Measurements from ENCODE around the gene INSIG2. TPM values are rescaled to one million over a fixed set of nuclear protein-coding genes. Genes with fewer than 3 reads are reported as not detected.

The INSIG2 gene
- 7.4 and 11.0 TPM in 2 replicates for total RNA-seq (2014; rRNA removed; shearing (Covaris generic))

DNA sequence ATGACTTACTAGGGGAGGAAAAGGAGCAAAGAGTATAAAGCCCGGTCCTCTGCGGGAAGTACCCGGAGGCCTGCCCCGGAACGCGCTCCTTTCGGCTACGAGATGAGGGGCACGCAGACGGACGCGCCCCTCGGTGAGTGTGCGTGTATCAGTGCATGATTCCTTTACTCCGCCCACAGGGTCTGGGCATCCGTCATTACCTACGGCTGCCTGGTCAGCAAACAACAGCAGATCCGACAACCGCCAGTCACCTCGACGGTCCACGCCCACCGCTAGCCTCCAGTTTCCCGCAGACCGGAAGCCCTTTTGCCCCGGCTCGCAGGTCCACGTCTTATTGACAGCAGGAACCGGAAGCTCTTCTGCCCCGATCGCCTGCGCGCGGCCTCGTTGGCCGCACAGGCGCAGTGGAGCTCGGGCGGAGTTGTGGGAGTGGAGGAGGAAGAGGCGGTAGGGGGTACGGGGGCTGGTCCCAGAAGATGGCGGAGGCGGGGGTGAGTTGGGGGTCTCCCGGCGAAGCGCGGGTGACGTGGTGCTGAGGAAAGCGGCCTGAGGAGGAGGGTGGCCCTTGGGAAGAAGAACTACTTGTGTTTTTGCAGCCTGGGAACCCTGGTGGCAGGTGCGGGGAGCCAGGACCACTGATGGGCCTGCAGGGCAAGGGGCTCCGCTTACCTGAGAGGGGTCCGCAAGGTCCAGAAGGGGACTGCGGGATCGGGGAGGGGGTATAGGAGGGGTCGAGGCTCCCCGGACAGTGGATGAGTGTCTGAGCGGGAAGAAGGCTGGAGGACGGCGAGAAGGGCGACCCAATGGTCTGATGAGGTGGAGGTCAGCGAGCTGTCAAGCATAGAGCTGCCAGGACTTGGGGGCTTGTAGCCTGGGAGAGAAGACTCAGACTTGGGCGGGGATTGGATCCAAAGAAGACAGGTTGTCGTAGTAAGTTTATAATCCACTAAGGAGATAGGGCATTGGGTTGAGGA is at the start of gene INSIG2:
INSIG2 (plus strand) TSS at position 421 of the 974 bp plus-strand sequence. CDS start 8,086 bp downstream, outside the sequence.
- Histone ChIP-seq H3K27ac (no peak within 1 kb of the TSS), H3K4me1 (peaks cover 12% of the 10 kb centered on the region), H3K9me3 (replicated peaks) (no peaks in the 10 kb centered on the region), H3K36me3 (no peaks in the 10 kb centered on the region), H3K4me3 (peak within 1 kb of the TSS; percentile 67), H3K27me3 (no peaks in the 10 kb centered on the region; the same call in 1 of the 2 replicates)
- peak; percentile 97 for DNase-seq

DNA sequence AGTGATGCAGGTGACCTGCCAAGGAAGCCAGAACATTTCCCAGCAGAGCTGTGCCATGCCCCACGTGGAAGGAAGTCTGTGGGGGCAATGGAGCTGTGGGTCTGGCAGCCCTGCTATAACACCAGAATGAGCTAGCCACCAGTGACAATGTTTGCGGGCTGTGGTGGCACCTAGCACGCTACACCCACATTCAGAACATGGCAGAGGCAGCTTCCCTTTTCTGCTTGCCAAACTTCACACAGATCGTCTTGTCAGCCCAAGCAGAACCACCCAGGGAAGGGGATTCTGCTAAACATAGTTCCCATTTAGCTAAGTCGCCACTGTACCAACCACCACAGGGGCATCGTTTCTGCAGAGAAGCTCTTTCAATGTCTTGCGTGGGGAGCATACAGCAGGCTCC is 47.4 kb upstream of the INSIG2 start:
- Histone ChIP-seq H3K27ac (no peak overlapping the region), H3K27me3 (no peaks in the 10 kb centered on the region), H3K4me1 (no peaks in the 10 kb centered on the region), H3K4me3 (no peak overlapping the region), H3K36me3 (no peaks in the 10 kb centered on the region), H3K9me3 (replicated peaks) (no peaks in the 10 kb centered on the region)
- DNase-seq, result no peak

DNA sequence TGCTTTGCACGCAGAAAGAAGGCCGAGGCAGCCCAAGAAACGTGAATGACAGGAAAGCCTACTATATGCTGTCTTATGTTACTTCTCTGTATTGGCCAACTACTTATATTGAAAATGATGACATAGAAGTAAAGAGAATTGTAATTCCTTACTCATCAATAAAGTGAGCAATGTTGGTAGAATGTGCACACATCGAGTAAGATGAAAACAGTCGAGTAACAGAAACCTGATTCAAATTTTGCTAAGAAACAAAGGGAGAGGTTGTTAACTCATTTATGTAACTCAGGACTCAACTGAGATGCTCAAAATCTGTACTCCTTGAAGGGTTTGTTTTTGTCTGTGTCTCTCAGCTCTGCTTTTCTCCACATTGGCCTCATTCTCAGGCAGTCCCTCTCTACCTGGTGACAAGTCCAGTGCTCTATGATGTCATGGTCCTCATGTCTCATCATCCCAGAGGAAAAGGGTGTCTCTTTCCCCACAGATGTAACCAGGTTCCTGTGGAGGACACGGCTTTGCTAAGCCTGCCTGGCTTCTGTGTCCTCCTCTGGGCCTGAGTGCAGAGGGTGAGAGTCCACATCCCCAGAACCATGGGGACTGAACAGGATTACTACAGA is 44.1 kb upstream of the INSIG2 start:
- Histone ChIP-seq H3K27ac (no peak overlapping the region), H3K27me3 (0 out of 2 replicates have a peak, but pooled peaks cover 6% of the 10 kb centered on the region), H3K36me3 (no peaks in the 10 kb centered on the region), H3K4me3 (no peak overlapping the region), H3K9me3 (replicated peaks) (no peaks in the 10 kb centered on the region), H3K4me1 (no peaks in the 10 kb centered on the region)
- no peak for DNase-seq

GRCh38 chr2:118044854-118045253 is 43.4 kb upstream of the INSIG2 start:
- H3K27me3 ChIP-seq, result peaks cover 6% of the 10 kb centered on the region; the same call in 1 of the 2 replicates
- H3K9me3 ChIP-seq (replicated peaks), result no peaks in the 10 kb centered on the region
- H3K27ac ChIP-seq, result no peak overlapping the region
- H3K36me3 ChIP-seq, result no peaks in the 10 kb centered on the region
- H3K4me1 ChIP-seq, result no peaks in the 10 kb centered on the region
- no peak overlapping the region for H3K4me3 ChIP-seq
- no peak for DNase-seq

DNA sequence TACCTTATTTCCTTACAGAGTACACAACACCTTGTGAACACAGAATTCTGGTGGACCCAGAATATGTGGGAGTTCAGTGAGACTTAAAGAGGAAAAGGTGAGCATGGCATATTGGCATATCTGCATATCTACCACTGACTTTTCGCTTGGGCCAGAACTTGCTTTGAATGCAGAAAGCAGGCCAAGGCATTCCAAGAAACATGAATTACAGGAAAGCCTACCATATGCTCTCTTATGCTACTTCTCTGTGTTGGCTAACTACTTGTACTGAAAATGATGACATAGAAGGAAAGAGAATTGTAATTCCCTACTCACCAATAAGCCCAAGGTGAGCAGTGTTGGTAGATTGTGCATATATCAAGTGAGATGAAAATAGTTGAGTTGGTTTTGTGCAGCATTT is 43.0 kb upstream of the INSIG2 start:
- H3K4me3 ChIP-seq, result no peak overlapping the region
- no peaks in the 10 kb centered on the region for H3K9me3 ChIP-seq (replicated peaks)
- peaks cover 6% of the 10 kb centered on the region; the same call in 1 of the 2 replicates for H3K27me3 ChIP-seq
- no peaks in the 10 kb centered on the region for H3K36me3 ChIP-seq
- no peak for DNase-seq
- H3K4me1 ChIP-seq, result no peaks in the 10 kb centered on the region
- no peak overlapping the region for H3K27ac ChIP-seq

DNA sequence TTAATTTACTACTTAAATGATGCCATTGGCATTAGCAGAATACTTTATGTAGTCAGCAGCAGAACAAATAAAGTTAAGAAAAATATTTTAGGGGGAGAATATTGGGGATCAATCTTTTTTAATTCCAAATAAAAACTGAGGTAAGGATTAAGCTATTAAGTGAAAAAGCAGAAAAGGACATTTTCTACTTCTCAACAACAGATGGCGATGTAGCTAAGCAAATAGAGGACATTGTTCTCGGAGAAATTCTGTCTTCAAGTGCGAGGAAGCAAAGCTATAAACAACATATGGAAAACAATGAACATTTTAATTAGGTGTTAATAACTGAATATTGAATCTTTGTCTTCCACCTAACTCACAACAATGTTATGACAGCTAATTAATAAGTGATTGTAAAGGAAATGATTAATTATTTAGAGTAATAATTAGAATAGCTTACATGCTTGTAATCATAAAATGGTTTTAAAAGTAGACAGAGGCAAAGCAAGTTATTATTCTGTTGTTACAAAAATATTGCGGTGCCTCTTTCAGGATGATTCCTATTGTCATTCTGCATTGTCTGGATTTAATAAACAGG is 41.5 kb upstream of the INSIG2 start:
- Histone ChIP-seq H3K27ac (no peak overlapping the region), H3K36me3 (no peaks in the 10 kb centered on the region), H3K9me3 (replicated peaks) (no peaks in the 10 kb centered on the region), H3K4me3 (no peak overlapping the region), H3K4me1 (0 out of 2 replicates have a peak, but pooled peaks cover 2% of the 10 kb centered on the region), H3K27me3 (peaks cover 8% of the 10 kb centered on the region; the same call in 1 of the 2 replicates)
- DNase-seq, result peak in 1 of 2 experiments; percentile 55

GRCh38 chr2:118047380-118047826 is 40.9 kb upstream of the INSIG2 start:
- no peak overlapping the region for H3K27ac ChIP-seq
- H3K9me3 ChIP-seq (replicated peaks), result no peaks in the 10 kb centered on the region
- H3K4me1 ChIP-seq, result 0 out of 2 replicates have a peak, but pooled peaks cover 2% of the 10 kb centered on the region
- no peak for DNase-seq
- H3K4me3 ChIP-seq, result no peak overlapping the region
- H3K27me3 ChIP-seq, result peaks cover 8% of the 10 kb centered on the region; the same call in 1 of the 2 replicates
- no peaks in the 10 kb centered on the region for H3K36me3 ChIP-seq

DNA sequence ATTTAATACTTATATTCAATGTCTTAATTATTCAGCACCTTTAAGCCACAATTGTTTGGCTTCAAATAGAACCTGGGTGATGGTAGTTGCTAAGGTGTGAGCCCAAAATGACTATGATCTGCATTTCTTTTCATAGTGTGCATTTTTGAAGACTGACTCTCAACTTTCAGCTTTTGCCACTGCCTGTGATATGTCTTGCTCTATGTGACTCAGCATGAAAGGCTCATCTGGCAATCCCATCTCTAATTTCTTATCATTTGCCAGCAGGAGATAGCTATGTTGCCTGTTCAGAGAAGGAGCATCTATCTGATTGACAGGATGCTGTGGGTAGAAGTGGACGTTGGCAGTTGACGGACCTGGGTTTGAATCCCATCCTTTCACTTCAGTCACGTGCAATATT is 39.9 kb upstream of the INSIG2 start:
- peaks cover 14% of the 10 kb centered on the region; the same call in 1 of the 2 replicates for H3K27me3 ChIP-seq
- H3K9me3 ChIP-seq (replicated peaks), result no peaks in the 10 kb centered on the region
- H3K36me3 ChIP-seq, result no peaks in the 10 kb centered on the region
- H3K27ac ChIP-seq, result no peak overlapping the region
- H3K4me3 ChIP-seq, result no peak overlapping the region
- no peak for DNase-seq
- H3K4me1 ChIP-seq, result 0 out of 2 replicates have a peak, but pooled peaks cover 2% of the 10 kb centered on the region

- H3K36me3 ChIP-seq, result no peaks in the 10 kb centered on the region
- H3K27ac ChIP-seq, result no peak overlapping the region
- H3K27me3 ChIP-seq, result peaks cover 14% of the 10 kb centered on the region; the same call in 1 of the 2 replicates
- 0 out of 2 replicates have a peak, but pooled peaks cover 2% of the 10 kb centered on the region for H3K4me1 ChIP-seq
- no peak overlapping the region for H3K4me3 ChIP-seq
- no peak for DNase-seq
- H3K9me3 ChIP-seq (replicated peaks), result no peaks in the 10 kb centered on the region
Observed at GRCh38 chr2:118049140-118049815, 39.0 kb upstream of the INSIG2 start.

GRCh38 chr2:118049816-118050140 is 38.5 kb upstream of the INSIG2 start:
- no peak overlapping the region for H3K4me3 ChIP-seq
- H3K4me1 ChIP-seq, result 0 out of 2 replicates have a peak, but pooled peaks cover 2% of the 10 kb centered on the region
- DNase-seq, result no peak
- no peaks in the 10 kb centered on the region for H3K36me3 ChIP-seq
- H3K27me3 ChIP-seq, result peaks cover 14% of the 10 kb centered on the region; the same call in 1 of the 2 replicates
- H3K27ac ChIP-seq, result no peak overlapping the region
- H3K9me3 ChIP-seq (replicated peaks), result no peaks in the 10 kb centered on the region

DNA sequence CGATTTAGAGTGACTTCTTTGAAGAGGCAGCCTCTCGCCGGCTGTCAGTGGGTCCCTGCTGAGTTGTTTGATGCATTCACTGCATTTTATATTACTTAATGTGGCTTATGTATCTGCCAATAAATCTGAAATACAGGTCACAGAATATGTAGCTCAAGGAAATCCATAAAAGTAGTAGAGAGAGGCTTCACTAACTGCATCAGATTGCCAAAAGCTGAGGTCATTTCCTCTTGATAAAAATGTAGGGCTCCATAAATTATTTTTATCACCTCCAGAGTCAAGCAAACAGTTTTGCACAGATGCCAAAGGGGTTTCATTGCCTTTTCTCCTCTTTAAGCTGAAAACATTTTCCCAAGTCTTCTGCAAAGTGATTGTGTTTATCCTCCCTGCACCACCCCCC is 37.9 kb upstream of the INSIG2 start:
- Histone ChIP-seq H3K36me3 (no peaks in the 10 kb centered on the region), H3K4me3 (no peak overlapping the region), H3K27ac (no peak overlapping the region), H3K27me3 (peaks cover 14% of the 10 kb centered on the region; the same call in 1 of the 2 replicates), H3K4me1 (0 out of 2 replicates have a peak, but pooled peaks cover 2% of the 10 kb centered on the region), H3K9me3 (replicated peaks) (no peaks in the 10 kb centered on the region)
- DNase-seq, result no peak

GRCh38 chr2:118050974-118051373 is 37.3 kb upstream of the INSIG2 start:
- Histone ChIP-seq H3K36me3 (no peaks in the 10 kb centered on the region), H3K27ac (no peak overlapping the region), H3K9me3 (replicated peaks) (no peaks in the 10 kb centered on the region), H3K27me3 (peaks cover 14% of the 10 kb centered on the region; the same call in 1 of the 2 replicates), H3K4me1 (0 out of 2 replicates have a peak, but pooled peaks cover 2% of the 10 kb centered on the region), H3K4me3 (no peak overlapping the region)
- no peak for DNase-seq

- Histone ChIP-seq H3K9me3 (replicated peaks) (no peaks in the 10 kb centered on the region), H3K4me3 (no peak overlapping the region), H3K27me3 (peaks cover 14% of the 10 kb centered on the region; the same call in 1 of the 2 replicates), H3K36me3 (no peaks in the 10 kb centered on the region), H3K27ac (no peak overlapping the region), H3K4me1 (0 out of 2 replicates have a peak, but pooled peaks cover 2% of the 10 kb centered on the region)
- DNase-seq, result no peak
Observed at GRCh38 chr2:118051826-118052358, 36.4 kb upstream of the INSIG2 start.

DNA sequence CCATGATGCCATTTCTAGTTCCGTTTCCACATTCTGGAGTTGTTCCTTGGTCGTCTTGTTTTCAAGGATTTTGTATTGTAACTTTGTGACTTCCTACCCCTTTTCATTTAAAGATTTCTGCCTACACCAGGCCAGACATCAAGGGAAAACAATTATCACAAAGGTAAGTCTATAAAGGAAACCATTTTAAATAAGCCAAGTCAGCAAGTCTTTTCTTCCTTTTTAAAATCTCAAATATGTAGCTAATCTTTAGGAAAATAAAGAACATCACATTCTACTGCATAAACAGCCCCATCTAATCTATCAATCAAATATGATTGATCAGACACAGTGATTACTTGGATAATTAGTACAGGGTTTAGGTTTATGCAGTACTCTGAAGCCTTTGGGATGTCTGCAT is 35.8 kb upstream of the INSIG2 start:
- no peaks in the 10 kb centered on the region for H3K36me3 ChIP-seq
- no peak overlapping the region for H3K27ac ChIP-seq
- 0 out of 2 replicates have a peak, but pooled peaks cover 2% of the 10 kb centered on the region for H3K4me1 ChIP-seq
- no peaks in the 10 kb centered on the region for H3K9me3 ChIP-seq (replicated peaks)
- H3K27me3 ChIP-seq, result peaks cover 14% of the 10 kb centered on the region; the same call in 1 of the 2 replicates
- no peak overlapping the region for H3K4me3 ChIP-seq
- no peak for DNase-seq

Data from SJCRH30 (cell line).